AG09319 (cell line): Measurements from ENCODE around the gene IRF8.
"Not testable (repeated sequence)": the region's sequence is repeated elsewhere in the genome, so short reads cannot be mapped to it uniquely, and the experiment has no call there.

Source experiments
- DNase-seq: peaks from one replicate; pipeline ENCODE4 v3.0.0-alpha.2; 2010; ENCODE audit warnings: low read depth; ENCODE audit errors: extremely low read depth
- TF ChIP-seq, protein P1 (sequence below): IDR thresholded peaks from 2 replicates; pipeline ENCODE4 v1.5.1; 2011; ENCODE audit warnings: low read depth, mild to moderate bottlenecking, inconsistent platforms, low read length, moderate library complexity

IRF8 gene

DNA sequence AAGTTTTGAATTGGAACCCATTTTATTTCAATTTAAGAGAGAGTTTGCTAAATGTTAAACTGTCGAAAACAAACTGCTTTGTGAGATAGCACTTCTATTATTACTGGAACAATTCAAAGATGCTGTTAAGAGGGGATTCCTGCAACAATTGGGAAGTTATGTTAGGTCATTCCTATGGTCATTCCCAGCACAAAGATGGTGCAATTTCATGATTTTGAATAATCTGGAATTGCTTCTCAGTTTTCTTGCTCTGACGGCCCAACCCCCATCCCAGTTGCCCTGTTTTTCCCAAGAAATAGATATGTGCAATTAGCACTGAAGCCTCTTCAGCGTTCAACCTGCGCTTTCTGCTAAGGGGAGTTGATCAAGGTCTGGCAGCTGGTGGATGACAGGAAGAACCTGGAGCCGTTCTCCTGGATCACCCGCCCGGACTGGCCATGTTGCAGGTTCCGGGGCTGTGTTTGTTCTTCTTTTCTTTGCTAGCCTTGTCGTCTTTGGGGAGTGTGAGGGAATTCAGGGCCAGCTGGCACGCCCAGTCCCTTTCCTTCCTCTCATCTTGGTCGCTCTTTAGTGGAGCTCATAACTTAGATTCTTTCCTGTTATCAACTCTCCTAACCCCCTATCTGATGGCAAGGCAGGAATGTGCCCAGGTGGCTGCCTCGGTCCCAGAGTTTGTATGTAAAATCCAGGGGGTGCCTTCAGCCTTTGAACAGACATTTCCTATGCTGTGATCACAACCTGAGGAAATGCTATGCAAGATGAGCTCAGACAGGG is 29.0 kb upstream of the IRF8 start:
- no peak for DNase-seq
- TF ChIP-seq, protein P1, sequence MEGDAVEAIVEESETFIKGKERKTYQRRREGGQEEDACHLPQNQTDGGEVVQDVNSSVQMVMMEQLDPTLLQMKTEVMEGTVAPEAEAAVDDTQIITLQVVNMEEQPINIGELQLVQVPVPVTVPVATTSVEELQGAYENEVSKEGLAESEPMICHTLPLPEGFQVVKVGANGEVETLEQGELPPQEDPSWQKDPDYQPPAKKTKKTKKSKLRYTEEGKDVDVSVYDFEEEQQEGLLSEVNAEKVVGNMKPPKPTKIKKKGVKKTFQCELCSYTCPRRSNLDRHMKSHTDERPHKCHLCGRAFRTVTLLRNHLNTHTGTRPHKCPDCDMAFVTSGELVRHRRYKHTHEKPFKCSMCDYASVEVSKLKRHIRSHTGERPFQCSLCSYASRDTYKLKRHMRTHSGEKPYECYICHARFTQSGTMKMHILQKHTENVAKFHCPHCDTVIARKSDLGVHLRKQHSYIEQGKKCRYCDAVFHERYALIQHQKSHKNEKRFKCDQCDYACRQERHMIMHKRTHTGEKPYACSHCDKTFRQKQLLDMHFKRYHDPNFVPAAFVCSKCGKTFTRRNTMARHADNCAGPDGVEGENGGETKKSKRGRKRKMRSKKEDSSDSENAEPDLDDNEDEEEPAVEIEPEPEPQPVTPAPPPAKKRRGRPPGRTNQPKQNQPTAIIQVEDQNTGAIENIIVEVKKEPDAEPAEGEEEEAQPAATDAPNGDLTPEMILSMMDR, result no peak

DNA sequence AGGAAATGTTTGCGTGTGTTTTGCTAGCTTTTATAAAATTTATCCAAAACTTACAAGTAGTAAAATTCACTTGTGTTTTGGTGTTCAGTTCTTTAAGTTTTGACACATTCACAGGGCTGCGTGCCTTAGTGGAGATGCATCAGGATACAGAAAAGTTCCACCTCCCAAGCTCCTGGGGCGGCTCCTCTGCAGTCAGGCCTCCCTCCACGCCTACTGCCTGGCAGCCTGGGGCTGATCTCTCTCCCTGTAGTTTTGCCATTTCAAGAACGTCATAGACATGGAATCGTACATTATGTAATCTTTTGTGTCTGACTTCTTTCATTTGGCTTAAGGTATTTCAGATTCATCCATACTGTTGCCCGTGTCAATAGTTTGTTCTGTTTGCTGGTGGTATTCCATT is 27.2 kb upstream of the IRF8 start:
- TF ChIP-seq, protein P1, result no peak
- DNase-seq, result no peak

DNA sequence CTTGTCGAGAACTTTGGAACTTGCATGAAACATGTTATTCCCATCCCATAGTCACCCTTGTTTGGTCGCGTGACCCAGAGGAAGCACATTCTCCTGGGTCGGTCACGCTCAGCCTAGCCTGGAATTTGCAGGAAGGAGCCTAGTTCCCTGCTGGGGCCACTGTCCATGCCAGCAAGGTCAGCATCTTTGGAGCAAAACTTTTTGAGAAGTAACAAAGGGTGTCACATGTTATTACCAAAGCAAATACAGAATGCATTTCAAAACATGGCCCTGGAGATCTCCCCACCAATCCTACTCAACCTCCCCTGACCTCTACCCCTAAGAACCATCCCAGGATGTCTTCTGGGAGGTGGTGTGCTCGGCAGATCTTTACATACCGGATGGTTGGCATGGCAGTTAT is 26.2 kb upstream of the IRF8 start:
- TF ChIP-seq, protein P1, result no peak
- no peak for DNase-seq

DNA sequence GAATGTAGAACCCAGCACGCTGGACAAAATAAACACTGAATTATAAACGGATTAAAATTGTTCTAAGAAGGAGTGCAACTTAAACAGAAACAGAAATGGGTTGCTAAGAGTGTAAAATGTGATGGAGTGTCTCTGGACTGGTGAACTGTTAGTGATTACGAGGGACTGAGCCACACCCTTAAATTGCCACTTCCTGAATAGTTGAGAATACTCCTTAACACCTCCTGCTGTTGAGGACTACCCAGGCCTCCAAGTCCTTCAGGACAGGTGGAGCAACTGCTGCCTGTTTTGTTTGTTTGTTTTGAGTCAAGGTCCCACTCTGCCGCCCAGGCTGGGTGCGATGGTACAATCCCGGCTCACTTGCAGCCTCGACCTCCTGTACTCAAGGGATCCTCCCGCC is 25.8 kb upstream of the IRF8 start:
- no peak for DNase-seq
- TF ChIP-seq, protein P1, result no peak

DNA sequence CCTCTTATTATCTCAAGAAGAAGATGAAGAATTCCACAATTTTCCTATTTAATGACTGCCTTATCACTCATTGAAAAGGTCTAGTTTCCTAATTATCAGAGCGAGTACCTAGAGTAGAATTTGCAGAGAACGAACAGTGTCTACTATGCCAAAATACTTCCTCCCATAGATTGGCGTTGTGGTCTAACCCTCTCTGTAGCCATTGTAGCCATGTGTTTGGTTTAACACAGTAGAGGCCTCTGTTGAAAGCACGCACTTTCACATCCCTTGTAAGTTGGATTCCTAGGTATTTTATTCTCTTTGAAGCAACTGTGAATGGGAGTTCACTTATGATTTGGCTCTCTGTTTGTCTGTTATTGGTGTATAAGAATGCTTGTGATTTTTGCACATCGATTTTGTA is 24.9 kb upstream of the IRF8 start:
- not testable (repeated sequence) for DNase-seq

DNA sequence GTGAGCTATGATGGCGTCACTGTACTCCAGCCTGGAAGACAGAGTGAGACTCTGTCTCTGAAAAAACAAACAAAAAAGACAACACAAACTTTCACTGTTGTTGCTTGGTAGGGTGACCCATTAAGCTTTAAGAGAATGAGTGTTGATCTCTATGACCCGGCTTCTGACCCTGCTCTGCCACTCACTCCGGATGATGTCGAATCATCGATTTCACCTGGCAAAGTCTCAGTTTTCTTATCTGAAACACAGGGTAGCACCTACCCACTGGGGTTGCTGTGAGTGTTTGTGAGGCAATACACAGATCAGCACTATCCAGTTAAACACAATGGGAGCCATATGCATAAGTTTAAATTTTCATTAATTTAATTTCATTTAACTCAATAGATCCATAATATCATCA is 20.6 kb upstream of the IRF8 start:
- no peak for DNase-seq
- TF ChIP-seq, protein P1, result no peak

DNA sequence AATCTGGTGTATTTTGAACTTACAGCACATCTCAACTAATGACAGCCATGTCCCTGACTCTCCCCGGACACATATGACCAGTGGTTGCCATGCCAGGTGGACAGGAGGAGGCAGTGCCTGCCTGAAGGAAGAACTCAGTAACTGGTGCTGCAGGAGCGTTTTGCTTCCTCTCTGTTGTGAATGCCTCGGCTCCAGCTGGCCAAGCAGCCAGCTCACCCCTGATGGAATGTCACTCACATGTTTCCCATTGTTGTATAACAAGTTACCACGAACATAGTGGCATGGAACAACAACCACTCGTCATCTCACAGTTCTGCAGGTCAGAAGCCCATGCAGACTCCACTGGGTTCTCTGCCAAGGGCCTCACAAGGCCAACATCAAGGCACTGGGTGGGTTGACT is 20.1 kb upstream of the IRF8 start:
- TF ChIP-seq, protein P1, result no peak; the same call in 1 of the 2 replicates
- peak; percentile 11 for DNase-seq

DNA sequence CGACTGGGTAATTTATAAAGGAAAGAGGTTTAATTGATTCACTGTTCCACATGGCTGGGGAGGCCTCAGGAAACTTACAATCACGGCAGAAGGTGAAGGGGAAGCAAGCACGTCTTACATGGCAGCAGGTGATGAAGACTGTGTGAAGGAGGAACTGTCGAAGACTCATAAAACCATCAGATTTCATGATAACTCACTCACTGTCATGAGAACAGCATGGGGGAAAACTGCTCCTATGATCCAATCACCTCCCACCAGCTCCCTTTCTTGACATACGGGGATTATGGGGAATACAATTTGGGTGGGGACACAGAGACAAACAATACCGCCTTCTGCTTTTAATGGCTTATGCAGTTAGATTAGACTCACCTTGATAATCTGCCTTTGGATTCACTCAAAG is 19.4 kb upstream of the IRF8 start:
- DNase-seq, result no peak

More for the DNA sequence above, 19.4 kb upstream of the IRF8 start:
- TF ChIP-seq, protein P1, result no peak
